Gastroesophageal sphincter (tissue), 3 donors: ENCODE measurements around the gene CD9.
A peak's percentile ranks its signal among the peaks of the same experiment; 100 is the strongest.

ENCODE experiments used
- CTCF ChIP-seq, 4 experiments: fragments of 200-600 bp in 2 of 4; fragments of 450-650 bp in 2 of 4; sonication (generic) in 1 of 4; IDR thresholded peaks; one replicate each; pipeline ENCODE4 v1.5.1; 2017 to 2019; ENCODE audit warnings: antibody characterized with exemption in 4 of 4, mild to moderate bottlenecking in 2 of 4, moderate library complexity in 2 of 4
- EP300 ChIP-seq: sonication (generic); formaldehyde crosslinking; IDR thresholded peaks from one replicate; pipeline ENCODE4 v1.6.1; 2017; ENCODE audit warnings: antibody characterized with exemption, mild to moderate bottlenecking
- POLR2A ChIP-seq, 2 donors: fragments of 450-650 bp; IDR thresholded peaks; one replicate each; pipeline ENCODE4 v1.6.1; 2017; ENCODE audit warnings: antibody characterized with exemption in 2 of 2, mild to moderate bottlenecking in 2 of 2, moderate library complexity in 1 of 2
- POLR2AphosphoS5 ChIP-seq: sonication (generic); formaldehyde crosslinking; IDR thresholded peaks from one replicate; pipeline ENCODE4 v1.6.1; 2017; ENCODE audit warnings: antibody characterized with exemption

- TF ChIP-seq CTCF (IDR thresholded peaks at IDR 0.05) (peak in 2 of 4 experiments; percentile 8), POLR2AphosphoS5 (peak; percentile 66), POLR2A (IDR thresholded peaks at IDR 0.05) (no peak), EP300 (peak; percentile 23)
Observed at GRCh38 chr12:6171409-6172015, 28.7 kb upstream of the CD9 start.
